Skeletal muscle satellite cell (primary cell): ENCODE data around the gene FAIM2.
A peak's percentile ranks its signal among the peaks of the same experiment; 100 is the strongest.

Experiments used
- H3K27me3 ChIP-seq: 2 replicates; pipeline ENCODE4 v1.7.0; 2013; ENCODE audit warnings: low read length; ENCODE audit not compliant: control insufficient read depth, insufficient read depth
- H3K36me3 ChIP-seq: 2 replicates; pipeline ENCODE4 v1.7.0; 2013; ENCODE audit warnings: mild to moderate bottlenecking, control low read depth, low read length; ENCODE audit not compliant: insufficient read depth
- H3K4me1 ChIP-seq: 2 replicates; pipeline ENCODE4 v1.7.0; 2013; ENCODE audit warnings: low read length; ENCODE audit not compliant: control insufficient read depth, insufficient read depth
- H3K4me2 ChIP-seq: 2 replicates; pipeline ENCODE4 v1.7.0; 2013; ENCODE audit warnings: mild to moderate bottlenecking, low read length
- H3K4me3 ChIP-seq: 2 replicates; pipeline ENCODE4 v1.7.0; 2013; ENCODE audit warnings: low read length
- H3K9ac ChIP-seq: 2 replicates; pipeline ENCODE4 v1.7.0; 2013; ENCODE audit warnings: mild to moderate bottlenecking, low read depth, low read length, moderate library complexity
- H3K9me3 ChIP-seq: replicated peaks from 2 replicates; pipeline ENCODE4 v1.7.0; 2013; ENCODE audit warnings: mild to moderate bottlenecking, control low read depth, low read length

The FAIM2 gene

DNA sequence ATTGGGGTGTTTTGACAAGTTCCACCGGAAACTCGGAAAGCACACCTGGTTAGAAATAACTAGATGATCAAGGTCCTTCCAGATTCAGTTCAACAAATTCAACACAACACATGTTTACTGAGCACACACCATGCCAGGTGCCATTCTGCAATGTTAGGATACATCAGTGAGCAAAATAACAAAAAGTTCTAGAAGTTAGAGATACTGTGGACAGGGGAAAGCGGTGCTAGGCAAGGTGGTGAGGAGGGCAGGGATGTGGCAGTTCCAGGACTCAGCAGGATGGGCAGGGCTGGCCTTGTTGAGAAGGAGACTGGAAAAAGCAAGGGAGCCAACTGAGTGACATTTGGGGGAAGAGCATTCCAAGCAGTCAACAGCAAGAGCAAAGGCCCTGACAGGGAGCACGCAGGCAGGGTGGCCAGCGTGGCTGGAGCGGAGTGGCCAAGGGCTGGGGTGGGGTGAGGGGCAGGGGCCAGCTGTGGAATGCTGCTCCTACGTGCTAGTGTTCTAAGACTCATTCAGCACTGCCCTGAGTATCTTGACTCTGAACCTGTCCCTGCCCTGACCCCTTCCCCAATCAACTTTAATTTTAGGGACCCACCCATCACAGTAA, 19.4 kb upstream of the FAIM2 start:
- H3K36me3 ChIP-seq, result no peaks in the 10 kb centered on the region
- peaks cover 6% of the 10 kb centered on the region for H3K27me3 ChIP-seq
- H3K9ac ChIP-seq, result no peak overlapping the region
- H3K9me3 ChIP-seq, result no peaks in the 10 kb centered on the region
- peaks cover 9% of the 10 kb centered on the region for H3K4me1 ChIP-seq
- no peak overlapping the region for H3K4me3 ChIP-seq
- no peak overlapping the region for H3K4me2 ChIP-seq

DNA sequence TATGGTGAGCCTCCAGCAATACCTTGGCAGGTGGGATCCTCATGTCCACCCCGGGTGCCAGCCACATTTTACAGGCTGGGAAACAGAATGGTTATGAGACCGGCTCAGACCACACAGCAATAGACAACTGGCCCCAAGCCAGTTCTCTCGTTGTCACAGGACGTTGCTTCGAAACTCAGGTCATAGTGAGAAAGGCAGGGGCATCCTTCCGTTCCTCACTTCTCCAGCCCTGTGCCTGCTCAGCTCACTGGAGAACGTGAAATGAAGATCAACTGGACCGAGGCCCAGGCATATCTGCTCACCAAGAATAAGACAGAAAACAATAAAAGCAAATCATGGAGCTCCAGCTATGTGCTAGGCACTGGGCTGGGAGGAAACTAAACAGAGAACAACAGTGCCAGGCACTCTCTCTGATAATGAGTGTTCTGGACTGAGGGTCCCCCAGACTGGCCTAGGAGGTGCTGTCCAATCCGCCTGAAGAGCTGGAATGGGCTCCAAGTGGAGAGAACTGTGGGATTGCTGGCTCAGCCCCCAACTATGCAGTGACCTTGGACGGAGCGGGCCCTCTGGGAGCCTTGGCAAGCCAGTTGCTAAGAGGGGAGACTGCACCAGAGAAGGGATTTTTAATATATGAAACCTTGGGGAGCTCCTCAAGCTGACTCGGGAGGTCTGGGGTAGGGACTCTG, 18.8 kb upstream of the FAIM2 start:
- no peak overlapping the region for H3K9ac ChIP-seq
- no peak overlapping the region for H3K4me3 ChIP-seq
- H3K36me3 ChIP-seq, result no peaks in the 10 kb centered on the region

DNA sequence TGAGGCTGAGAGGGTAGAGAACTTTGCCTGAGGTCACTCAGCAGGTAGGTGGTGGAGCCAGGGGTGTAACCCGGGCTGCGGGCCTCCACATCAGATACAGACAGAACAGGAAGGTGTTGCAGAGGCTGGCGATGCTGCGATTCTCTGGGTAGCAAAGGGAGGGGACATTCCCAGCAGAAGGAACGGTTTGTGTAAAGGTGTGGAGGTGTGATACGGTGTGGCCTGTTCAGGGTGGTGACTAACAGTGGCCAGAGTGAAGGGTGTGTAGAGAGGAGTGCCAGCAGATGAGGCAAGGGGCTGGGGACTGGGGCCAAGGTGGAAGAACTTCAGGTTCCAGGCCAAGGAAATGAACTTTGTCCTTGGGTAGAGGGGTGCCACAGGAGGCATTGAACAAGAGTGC, 18.2 kb upstream of the FAIM2 start:
- Histone ChIP-seq H3K9ac (no peak overlapping the region), H3K36me3 (no peaks in the 10 kb centered on the region), H3K27me3 (peaks cover 12% of the 10 kb centered on the region), H3K4me3 (no peak overlapping the region), H3K4me2 (no peak overlapping the region), H3K9me3 (no peaks in the 10 kb centered on the region), H3K4me1 (peaks cover 9% of the 10 kb centered on the region)

More for the DNA sequence above, 18.8 kb upstream of the FAIM2 start:
- H3K27me3 ChIP-seq, result peaks cover 12% of the 10 kb centered on the region
- H3K9me3 ChIP-seq, result no peaks in the 10 kb centered on the region
- H3K4me1 ChIP-seq, result peaks cover 9% of the 10 kb centered on the region
- H3K4me2 ChIP-seq, result no peak overlapping the region

DNA sequence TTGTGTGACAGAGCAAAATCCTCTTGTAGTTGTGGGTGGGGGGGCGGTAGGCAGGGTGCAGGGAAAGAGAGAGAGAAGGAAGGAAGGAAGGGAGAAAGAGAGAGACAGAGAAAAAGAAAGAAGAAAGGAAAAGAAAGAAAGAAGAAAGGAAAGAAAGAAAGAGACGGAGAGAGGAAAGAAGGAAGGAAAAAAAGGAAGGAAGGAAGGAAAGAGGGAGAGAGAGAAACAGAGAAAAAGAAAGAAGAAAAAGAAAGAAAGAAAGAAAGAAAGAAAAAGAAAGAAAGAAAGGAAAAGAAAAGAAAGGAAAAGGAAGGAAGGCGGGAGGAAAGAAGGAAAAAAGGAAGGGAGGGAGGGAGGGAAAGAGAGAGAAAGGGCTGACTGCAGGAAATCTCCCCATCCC, 17.6 kb upstream of the FAIM2 start:
- Histone ChIP-seq H3K9me3 (no peaks in the 10 kb centered on the region), H3K36me3 (no peaks in the 10 kb centered on the region), H3K4me1 (peaks cover 9% of the 10 kb centered on the region), H3K9ac (no peak overlapping the region), H3K4me3 (no peak overlapping the region), H3K27me3 (peaks cover 12% of the 10 kb centered on the region), H3K4me2 (no peak overlapping the region)

DNA sequence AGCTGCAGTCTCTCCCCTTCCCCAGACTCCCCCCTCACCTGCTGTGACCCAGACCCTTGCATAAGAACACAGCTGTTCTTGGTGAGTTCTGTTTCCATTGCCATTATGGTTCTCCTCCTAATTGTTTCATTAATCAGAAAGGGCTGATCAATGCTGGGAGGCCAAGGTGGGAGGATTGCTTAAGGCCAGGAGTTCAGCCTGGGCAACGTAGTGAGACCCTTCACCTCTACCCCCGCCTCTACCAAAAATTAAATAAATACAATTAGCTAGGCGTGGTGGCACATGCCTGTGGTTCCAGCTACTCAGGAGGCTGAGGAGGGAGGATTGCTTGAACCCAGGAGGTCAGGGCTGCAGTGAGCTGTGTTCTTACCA, 17.2 kb upstream of the FAIM2 start:
- H3K4me2 ChIP-seq, result no peak overlapping the region
- peaks cover 9% of the 10 kb centered on the region for H3K4me1 ChIP-seq
- H3K36me3 ChIP-seq, result no peaks in the 10 kb centered on the region
- H3K9ac ChIP-seq, result no peak overlapping the region
- no peaks in the 10 kb centered on the region for H3K9me3 ChIP-seq
- no peak overlapping the region for H3K4me3 ChIP-seq
- H3K27me3 ChIP-seq, result peaks cover 14% of the 10 kb centered on the region

DNA sequence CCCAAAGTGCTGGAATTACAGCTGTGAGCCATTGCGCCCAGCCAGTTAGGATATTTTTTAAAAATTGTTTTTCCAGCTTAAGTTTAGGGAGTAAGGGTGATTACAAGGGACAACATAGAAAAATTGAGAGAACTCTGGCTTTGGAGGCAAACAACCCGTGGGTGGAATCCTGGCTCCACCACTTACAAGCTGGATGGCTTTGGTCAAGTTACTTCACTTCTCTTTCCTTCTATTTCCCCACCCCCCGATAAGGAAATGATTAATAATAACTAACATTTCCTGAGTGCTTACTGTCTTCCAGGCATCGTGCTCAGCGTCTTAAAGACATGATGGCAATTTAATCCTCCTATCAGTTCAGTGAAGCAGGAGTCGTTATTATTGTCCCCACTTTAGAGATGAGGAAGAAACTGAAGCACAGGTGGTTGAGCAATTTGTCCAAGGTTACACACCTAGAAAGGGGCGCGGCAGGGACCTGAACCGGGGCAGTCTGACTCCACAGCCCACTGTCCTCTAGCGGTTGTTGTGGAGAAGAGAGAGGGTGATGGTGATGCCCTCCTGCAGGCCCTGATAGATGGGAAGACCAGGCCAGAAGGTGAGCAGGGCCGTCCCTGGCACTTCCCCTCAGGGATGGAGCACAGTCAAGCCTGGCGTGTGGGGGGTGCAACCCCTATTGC, 16.7 kb upstream of the FAIM2 start:
- Histone ChIP-seq H3K4me2 (peak overlapping the region; percentile 17), H3K9ac (no peak overlapping the region), H3K27me3 (peaks cover 16% of the 10 kb centered on the region), H3K4me3 (no peak overlapping the region), H3K9me3 (no peaks in the 10 kb centered on the region), H3K36me3 (no peaks in the 10 kb centered on the region), H3K4me1 (peaks cover 9% of the 10 kb centered on the region)

DNA sequence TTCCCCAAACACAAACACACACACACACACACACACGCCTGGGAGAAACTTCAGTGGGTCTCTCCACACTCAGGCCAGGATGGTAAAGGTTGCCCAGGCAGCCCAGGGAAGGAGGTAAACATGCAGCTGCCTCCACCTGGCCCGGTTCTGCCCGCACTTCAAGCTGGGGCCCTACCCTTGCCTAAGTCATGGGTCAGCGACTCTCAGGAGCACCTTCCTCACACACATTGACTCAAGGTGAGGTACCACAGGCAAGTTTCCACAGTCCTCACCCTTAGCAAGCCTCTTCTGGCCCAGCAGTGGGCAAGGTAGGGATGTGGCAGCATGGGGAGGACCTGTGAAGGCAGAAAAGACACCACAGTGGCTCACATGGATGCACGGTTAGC, 14.1 kb upstream of the FAIM2 start:
- Histone ChIP-seq H3K4me1 (peaks cover 9% of the 10 kb centered on the region), H3K4me3 (no peak overlapping the region), H3K36me3 (no peaks in the 10 kb centered on the region), H3K4me2 (no peak overlapping the region), H3K27me3 (peaks cover 26% of the 10 kb centered on the region), H3K9ac (no peak overlapping the region), H3K9me3 (no peaks in the 10 kb centered on the region)

DNA sequence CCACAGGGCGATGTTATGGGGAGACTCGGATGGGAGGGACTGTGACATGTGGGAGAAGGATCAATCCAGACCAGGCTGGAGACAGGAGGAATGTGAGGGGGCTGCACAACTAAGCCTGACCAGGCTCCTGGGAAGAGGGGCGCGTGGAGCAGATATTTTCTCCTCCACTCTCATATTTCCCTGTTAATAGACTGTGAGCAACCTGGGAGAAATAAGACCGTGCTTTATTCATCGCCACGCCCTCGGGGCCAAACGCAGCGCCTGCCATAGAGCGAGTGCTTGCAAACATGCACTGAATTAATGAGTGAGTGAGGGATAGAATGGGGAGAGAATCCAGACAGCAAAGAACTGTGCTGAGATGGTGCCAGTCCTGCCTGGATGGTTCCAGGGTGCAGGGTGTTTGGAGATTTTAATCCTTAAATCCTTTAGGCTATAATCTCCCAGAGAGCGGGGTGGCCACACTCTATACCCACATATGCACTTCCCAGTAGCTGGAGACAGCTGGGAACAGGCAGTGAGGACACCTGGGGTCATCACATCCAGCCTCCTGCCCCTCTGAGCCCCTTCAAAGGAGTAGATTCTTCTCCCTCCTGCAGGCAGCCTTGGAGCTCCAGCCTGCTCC, 13.6 kb upstream of the FAIM2 start:
- H3K4me2 ChIP-seq, result no peak overlapping the region
- peaks cover 27% of the 10 kb centered on the region for H3K27me3 ChIP-seq
- no peaks in the 10 kb centered on the region for H3K36me3 ChIP-seq
- no peak overlapping the region for H3K4me3 ChIP-seq
- no peak overlapping the region for H3K9ac ChIP-seq
- no peaks in the 10 kb centered on the region for H3K9me3 ChIP-seq
- H3K4me1 ChIP-seq, result peaks cover 9% of the 10 kb centered on the region

DNA sequence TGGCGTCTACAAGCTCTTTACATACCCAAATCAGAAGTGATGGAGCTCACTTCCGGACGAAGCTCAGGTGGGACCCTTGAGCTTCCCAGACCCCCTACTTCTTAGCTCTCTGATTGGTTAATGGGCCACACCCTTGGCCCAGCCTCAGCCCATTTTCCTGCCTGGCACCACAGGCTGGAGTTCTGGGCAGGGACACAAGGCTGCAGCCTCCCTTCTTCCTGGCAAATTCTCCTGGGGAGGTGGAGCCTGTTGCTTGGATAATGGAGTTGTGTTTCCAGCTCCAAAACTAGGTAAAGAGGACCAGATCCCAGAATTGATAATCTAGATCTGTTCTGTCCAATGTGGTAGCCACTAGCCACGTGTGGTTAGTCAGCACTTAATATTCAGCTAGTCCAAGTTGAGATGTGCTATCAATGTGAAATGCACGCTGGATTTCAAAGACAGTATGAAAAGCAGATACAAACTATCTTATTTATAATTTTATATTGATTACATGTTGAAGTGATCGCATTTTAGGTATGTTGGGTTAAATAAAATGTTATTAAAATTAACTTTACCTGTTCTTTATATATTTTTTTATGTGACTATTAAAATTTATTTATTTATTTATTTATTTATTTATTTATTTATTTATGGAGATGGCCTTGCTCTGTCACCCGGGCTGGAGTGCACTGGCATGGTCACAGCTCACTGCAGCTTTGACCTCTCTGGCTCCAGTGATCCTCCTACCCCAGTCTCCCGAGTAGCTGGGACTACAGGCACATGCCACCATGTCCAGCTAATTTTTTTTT, 12.6 kb upstream of the FAIM2 start:
- Histone ChIP-seq H3K9me3 (no peaks in the 10 kb centered on the region), H3K4me2 (no peak overlapping the region), H3K4me1 (peaks cover 9% of the 10 kb centered on the region), H3K4me3 (no peak overlapping the region), H3K36me3 (no peaks in the 10 kb centered on the region), H3K9ac (no peak overlapping the region), H3K27me3 (peaks cover 29% of the 10 kb centered on the region)

DNA sequence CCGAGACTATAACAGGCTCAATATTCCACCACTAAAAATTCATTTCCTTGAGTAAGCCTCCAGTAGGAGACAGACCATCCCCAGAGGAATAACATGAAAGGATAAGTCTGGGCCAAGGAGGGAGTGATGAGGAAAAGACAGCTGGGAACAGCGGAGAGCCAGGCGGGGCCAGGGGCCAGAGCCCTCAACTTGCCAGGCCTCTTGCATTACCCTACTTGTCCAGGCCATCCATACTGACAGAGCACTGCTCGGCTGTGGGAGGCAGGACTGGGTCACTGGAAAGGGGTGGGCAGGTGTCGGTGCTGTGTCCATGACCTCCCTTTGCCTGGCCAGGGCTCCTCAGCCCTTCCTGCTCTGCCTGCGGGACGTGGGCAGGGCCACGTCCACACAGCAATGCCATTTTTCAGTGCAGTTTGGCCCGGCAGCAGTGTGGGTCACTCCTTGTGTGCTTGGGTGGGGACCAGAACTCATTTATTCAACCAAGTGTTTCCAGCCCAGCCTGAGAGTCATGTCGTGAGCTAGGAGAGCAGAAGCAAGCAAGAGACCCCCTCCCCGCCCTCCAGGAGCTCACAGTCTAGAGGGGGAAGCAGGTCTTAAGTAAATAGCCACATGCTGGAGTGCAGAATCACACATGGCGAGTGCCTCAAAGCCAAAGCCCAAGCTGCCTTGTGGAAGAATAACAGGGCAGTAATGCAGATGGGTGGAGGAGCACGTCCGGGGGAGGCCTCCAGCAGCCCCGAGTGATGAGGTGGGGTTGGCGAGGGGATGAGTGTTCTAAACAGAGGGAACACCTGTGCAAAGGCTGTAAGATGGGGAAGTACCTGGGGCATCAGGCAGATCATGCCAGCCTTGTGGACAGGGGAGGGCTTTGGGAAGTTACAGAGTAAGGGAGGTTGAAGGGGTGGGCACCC, 8.9 kb upstream of the FAIM2 start:
- Histone ChIP-seq H3K9ac (no peak overlapping the region), H3K4me1 (peaks cover 9% of the 10 kb centered on the region), H3K27me3 (peaks cover 24% of the 10 kb centered on the region), H3K4me2 (no peak overlapping the region), H3K9me3 (no peaks in the 10 kb centered on the region), H3K36me3 (no peaks in the 10 kb centered on the region), H3K4me3 (no peak overlapping the region)
